Erythroblast (primary cell): ENCODE results near the gene ZFPM1.

Experiments used
- GATA1 ChIP-seq: IDR thresholded peaks from 2 replicates; pipeline ENCODE4 v1.6.1; 2011; ENCODE audit warnings: low read depth, mild to moderate bottlenecking, control low read depth, low read length, moderate library complexity
- POLR2A ChIP-seq: IDR thresholded peaks from 2 replicates; pipeline ENCODE4 v1.6.1; 2011; ENCODE audit warnings: mild to moderate bottlenecking, low read length

DNA sequence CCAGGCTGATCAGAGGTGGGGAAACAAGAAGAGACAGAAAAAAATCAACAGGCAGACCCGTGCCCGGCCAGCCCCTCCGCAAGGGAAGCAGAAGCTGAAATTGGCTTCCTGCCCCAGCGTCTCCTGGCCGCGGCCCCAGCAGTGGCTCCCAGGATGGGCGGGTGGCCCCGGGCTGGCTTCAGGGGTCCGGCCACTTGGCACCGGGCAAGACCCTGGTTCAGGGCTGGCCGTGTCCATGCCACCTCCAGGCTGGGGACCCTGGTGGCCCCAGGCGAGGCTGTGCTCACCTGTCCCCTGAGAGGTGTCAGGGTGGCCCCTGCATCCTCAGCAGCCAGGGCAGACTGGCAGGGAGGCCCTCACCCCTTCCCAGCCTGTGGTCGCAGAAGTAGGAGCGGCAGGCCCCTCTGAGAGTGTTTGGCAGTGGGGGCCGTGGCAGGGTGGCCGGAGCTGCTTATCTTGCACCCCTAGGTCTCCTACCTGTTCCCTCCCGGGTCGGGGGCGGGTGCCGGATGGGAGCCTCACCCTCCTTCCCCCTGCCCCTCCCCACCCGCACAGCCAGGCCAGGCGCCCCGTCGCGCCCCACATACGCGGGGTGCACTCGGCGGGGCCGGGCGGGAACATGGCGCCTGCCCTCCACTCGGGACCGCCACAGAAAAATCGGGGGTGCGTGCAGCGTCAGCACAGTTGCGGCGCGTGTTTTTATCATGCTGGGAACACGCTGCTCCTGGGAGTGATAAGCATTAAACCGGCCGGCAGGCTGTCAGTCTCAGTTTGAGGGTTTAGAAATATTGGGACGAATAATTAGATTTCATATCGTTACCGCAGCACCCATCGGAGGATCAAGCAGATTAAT, 70.5 kb downstream of the ZFPM1 start:
- TF ChIP-seq POLR2A (no peak), GATA1 (no peak)
